Left ventricle myocardium inferior (tissue), 1 donor: Measurements from ENCODE around the gene RBL1. TPM values are rescaled to one million over a fixed set of nuclear protein-coding genes. Genes with fewer than 3 reads are reported as not detected.

Experiments used
- DNase-seq: peaks from one replicate; pipeline ENCODE4 v3.0.0-alpha.2; 2020
- H3K27ac ChIP-seq: fragments of 200-600 bp; replicated peaks from 2 replicates; pipeline ENCODE4 v1.8.0; 2021
- H3K27me3 ChIP-seq: fragments of 200-600 bp; 2 replicates; pipeline ENCODE4 v1.8.0; 2021; ENCODE audit warnings: low read depth
- H3K36me3 ChIP-seq: fragments of 200-600 bp; 2 replicates; pipeline ENCODE4 v1.8.0; 2021
- H3K4me1 ChIP-seq: fragments of 200-600 bp; 2 replicates; pipeline ENCODE4 v1.8.0; 2021
- H3K4me3 ChIP-seq: fragments of 200-600 bp; 2 replicates; pipeline ENCODE4 v1.8.0; 2021; ENCODE audit warnings: mild to moderate bottlenecking, moderate library complexity
- H3K9me3 ChIP-seq: fragments of 200-600 bp; replicated peaks from 2 replicates; pipeline ENCODE4 v1.8.0; 2021
- CTCF ChIP-seq: fragments of 200-600 bp; IDR thresholded peaks from 2 replicates; pipeline ENCODE4 v1.8.0; 2021; ENCODE audit warnings: antibody characterized with exemption, mild to moderate bottlenecking, borderline replicate concordance
- intact Hi-C: fragments of 100-400 bp; cut with micrococcal nuclease; formaldehyde crosslinking; loops from one replicate; pipeline ENCODE4 v1.11.0; 2022
- total RNA-seq: library from RNA; stranded (reverse); fragmentation: NEBNext Ultra II Directional; extraction: Animal tissue kit (Norgen Biotek cat#: 25700); gene quantifications from one replicate; pipeline ENCODE4 v1.2.1, GENCODE V29; 2021
- donor health status: DM: no; HTN: yes; CAD: no; lungs with severe emphysema.

The RBL1 gene
- total RNA-seq, 1 donor from 2014 or later = 4.7 TPM

- no peak for TF ChIP-seq CTCF
- H3K27me3 ChIP-seq = no peaks in the 10 kb centered on the region
- H3K4me1 ChIP-seq = no peaks in the 10 kb centered on the region
- no peak for DNase-seq
- H3K36me3 ChIP-seq = no peaks in the 10 kb centered on the region
- peaks cover 11% of the 10 kb centered on the region for H3K9me3 ChIP-seq
- H3K27ac ChIP-seq = peak overlapping the region; percentile 39
- intact Hi-C loops = no loop called here
- H3K4me3 ChIP-seq = no peak overlapping the region
These were observed 107.3 kb downstream of the RBL1 start for GRCh38 chr20:36988494-36988966.

GRCh38 chr20:36984257-36984638 lies 111.5 kb downstream of the RBL1 start:
- H3K9me3 ChIP-seq = no peaks in the 10 kb centered on the region
- H3K4me1 ChIP-seq = no peaks in the 10 kb centered on the region
- no peaks in the 10 kb centered on the region for H3K27me3 ChIP-seq
- intact Hi-C loops = no loop called here
- no peaks in the 10 kb centered on the region for H3K36me3 ChIP-seq
- TF ChIP-seq CTCF = no peak
- H3K4me3 ChIP-seq = no peak overlapping the region
- H3K27ac ChIP-seq = no peak overlapping the region
- DNase-seq = no peak

GRCh38 chr20:36975099-36975818 lies 120.5 kb downstream of the RBL1 start:
- TF ChIP-seq CTCF = no peak
- Histone ChIP-seq H3K36me3 (no peaks in the 10 kb centered on the region), H3K27ac (no peak overlapping the region), H3K4me1 (no peaks in the 10 kb centered on the region), H3K9me3 (no peaks in the 10 kb centered on the region), H3K4me3 (no peak overlapping the region), H3K27me3 (no peaks in the 10 kb centered on the region)
- intact Hi-C loops = no loop called here
- no peak for DNase-seq

- no peaks in the 10 kb centered on the region for H3K27me3 ChIP-seq
- peaks cover 2% of the 10 kb centered on the region for H3K4me1 ChIP-seq
- no peaks in the 10 kb centered on the region for H3K36me3 ChIP-seq
- TF ChIP-seq CTCF = no peak
- H3K27ac ChIP-seq = no peak overlapping the region
- DNase-seq = no peak
- no peaks in the 10 kb centered on the region for H3K9me3 ChIP-seq
- intact Hi-C loops = no loop called here
- H3K4me3 ChIP-seq = no peak overlapping the region
These were observed 121.1 kb downstream of the RBL1 start for GRCh38 chr20:36974660-36975059.

- peaks cover 8% of the 10 kb centered on the region for H3K4me1 ChIP-seq
- no peak overlapping the region for H3K27ac ChIP-seq
- no peaks in the 10 kb centered on the region for H3K9me3 ChIP-seq
- H3K4me3 ChIP-seq = no peak overlapping the region
- no peaks in the 10 kb centered on the region for H3K36me3 ChIP-seq
- TF ChIP-seq CTCF = no peak
- DNase-seq = no peak
- intact Hi-C loops = no loop called here
- H3K27me3 ChIP-seq = no peaks in the 10 kb centered on the region
These were observed 124.7 kb downstream of the RBL1 start for GRCh38 chr20:36971103-36971502.
